SH-SY5Y (cell line): ENCODE data around the gene TMEM117.

Experiments used
- GATA2 ChIP-seq: IDR thresholded peaks from 2 replicates; pipeline ENCODE4 v1.6.1; 2011; ENCODE audit warnings: mild to moderate bottlenecking, low read depth, low read length
- GATA3 ChIP-seq: IDR thresholded peaks from 2 replicates; pipeline ENCODE4 v1.6.1; 2011; ENCODE audit warnings: low read depth, mild to moderate bottlenecking, low read length, moderate library complexity

GRCh38 chr12:44148936-44149335 lies 313.1 kb downstream of the TMEM117 start:
- TF ChIP-seq GATA3 (no peak), GATA2 (no peak)
